CD4-positive, alpha-beta memory T cell (primary cell): ENCODE measurements around the gene ADSL. TPM values are rescaled to one million over a fixed set of nuclear protein-coding genes. Genes with fewer than 3 reads are reported as not detected.
A peak's percentile ranks its signal among the peaks of the same experiment; 100 is the strongest.
"Not testable (repeated sequence)": the region's sequence is repeated elsewhere in the genome, so short reads cannot be mapped to it uniquely, and the experiment has no call there.

Experiments used
- CTCF ChIA-PET: fragments of 350-600 bp; sonication (Branson Sonifier 250); formaldehyde crosslinking; loops from one replicate; lab custom pipeline; 2021; ENCODE audit warnings: inconsistent platforms; ENCODE audit not compliant: partially characterized antibody; lab: Charles Lee
- POLR2A ChIA-PET: fragments of 350-600 bp; sonication (Branson Sonifier 250); formaldehyde crosslinking; loops from one replicate; lab custom pipeline; 2021; ENCODE audit not compliant: partially characterized antibody; lab: Charles Lee
- DNase-seq, 5 donors: peaks; one replicate each; pipeline versions ENCODE4 v3.0.0 to v3.0.0-alpha.2; 2020 to 2022; ENCODE audit warnings: mixed read lengths in 1 of 5
- H3K27ac ChIP-seq: one replicate; pipeline ENCODE4 v1.7.0; 2013; ENCODE audit warnings: low read depth, low read length
- H3K27me3 ChIP-seq: 2 replicates; pipeline ENCODE4 v1.7.0; 2013; ENCODE audit warnings: mild to moderate bottlenecking, low read length, moderate library complexity; ENCODE audit not compliant: insufficient read depth
- H3K36me3 ChIP-seq: 2 replicates; pipeline ENCODE4 v1.7.0; 2013; ENCODE audit warnings: mild to moderate bottlenecking, low read length, moderate library complexity; ENCODE audit not compliant: insufficient read depth
- H3K4me1 ChIP-seq: 2 replicates; pipeline ENCODE4 v1.7.0; 2013; ENCODE audit warnings: mild to moderate bottlenecking, low read length, moderate library complexity; ENCODE audit not compliant: insufficient read depth
- H3K4me3 ChIP-seq, 2 donors: one replicate each; pipeline ENCODE4 v1.7.0; 2013; ENCODE audit warnings: low read length in 2 of 2, mild to moderate bottlenecking in 1 of 2
- H3K9me3 ChIP-seq, 2 donors: one replicate each; pipeline ENCODE4 v1.7.0; 2013; ENCODE audit warnings: low read length in 2 of 2, control low read depth in 1 of 2; ENCODE audit not compliant: control insufficient read depth in 1 of 2
- H3K27ac Mint-ChIP-seq, 7 donors: one replicate each; pipeline ENCODE4 v1.8.0; 2020 to 2021; ENCODE audit warnings: mixed read lengths in 7 of 7, mild to moderate bottlenecking in 6 of 7, inconsistent platforms in 3 of 7, moderate library complexity in 3 of 7
- H3K27me3 Mint-ChIP-seq, 2 donors: one replicate each; pipeline ENCODE4 v1.8.0; 2020 to 2021; ENCODE audit warnings: mixed read lengths in 2 of 2
- H3K36me3 Mint-ChIP-seq, 2 donors: one replicate each; pipeline ENCODE4 v1.8.0; 2020 to 2021; ENCODE audit warnings: mixed read lengths in 2 of 2, inconsistent platforms in 1 of 2, mild to moderate bottlenecking in 1 of 2
- H3K4me1 Mint-ChIP-seq, 4 donors: one replicate each; pipeline ENCODE4 v1.8.0; 2020 to 2021; ENCODE audit warnings: mixed read lengths in 4 of 4, mild to moderate bottlenecking in 1 of 4
- H3K4me3 Mint-ChIP-seq, 8 donors: one replicate each; pipeline ENCODE4 v1.8.0; 2020 to 2021; ENCODE audit warnings: mixed read lengths in 8 of 8, mild to moderate bottlenecking in 7 of 8, moderate library complexity in 6 of 8, inconsistent platforms in 3 of 8
- H3K9me3 Mint-ChIP-seq, 8 donors: one replicate each; pipeline ENCODE4 v1.8.0; 2020 to 2021; ENCODE audit warnings: mixed read lengths in 8 of 8, mild to moderate bottlenecking in 5 of 8, inconsistent platforms in 3 of 8, moderate library complexity in 1 of 8
- intact Hi-C: fragments of 100-400 bp; cut with micrococcal nuclease; formaldehyde crosslinking; loops from one replicate; pipeline ENCODE4 v1.15.1; 2023
- polyA plus RNA-seq, 2 donors: library from polyadenylated mRNA; unstranded; fragments of 300-500 nt; fragmentation: Illumina TruSeq; gene quantifications; one replicate each; pipeline ENCODE4 v1.2.3, GENCODE V29; 2021
- total RNA-seq, 2 experiments: library from RNA; stranded (reverse); gene quantifications; one replicate each; pipeline ENCODE4 v1.2.3, GENCODE V29; 2021

ADSL gene
- total and polyA plus RNA-seq, 4 experiments from 2014 or later = 63.3 to 199 (median 109) TPM

GRCh38 chr22:40368836-40369235 lies 22.5 kb downstream of the ADSL start:
- H3K36me3 ChIP-seq = peaks cover 44% of the 10 kb centered on the region
- no peak overlapping the region for H3K4me3 ChIP-seq
- Mint-ChIP-seq H3K27me3 (no peaks in the 10 kb centered on the region), H3K4me3 (no peak overlapping the region), H3K4me1 (peaks cover 19 to 22% (median 21%) of the 10 kb centered on the region in 4 donors), H3K27ac (peak overlapping the region in 4 of 7 donors; percentile 5 to 84 (median 46)), H3K36me3 (peaks cover 44 to 62% of the 10 kb centered on the region in 2 donors), H3K9me3 (no peaks in the 10 kb centered on the region)
- H3K27ac ChIP-seq = no peak overlapping the region
- intact Hi-C loops = no loop called here
- POLR2A ChIA-PET = no interaction called here
- no peak for DNase-seq
- H3K9me3 ChIP-seq = no peaks in the 10 kb centered on the region
- CTCF ChIA-PET = interaction anchor here (1.5 to 1.8 kb wide), 2 partner anchors 16 to 20 kb away, joined by 4 to 7 read pairs; no protein-coding TSS in a partner anchor
- H3K27me3 ChIP-seq = no peaks in the 10 kb centered on the region
- H3K4me1 ChIP-seq = peaks cover 23% of the 10 kb centered on the region

GRCh38 chr22:40374567-40374966 lies 28.3 kb downstream of the ADSL start:
- H3K27ac Mint-ChIP-seq = peak overlapping the region in 1 of 7 donors; percentile 27
- ChIA-PET CTCF (interaction anchor here (1.0 kb wide), 1 partner anchor 9 kb away, joined by 3 read pairs; no protein-coding TSS in a partner anchor), POLR2A (no interaction called here)
- peaks cover 27% of the 10 kb centered on the region for H3K4me1 ChIP-seq
- no peaks in the 10 kb centered on the region for H3K36me3 ChIP-seq
- intact Hi-C loops = no loop called here
- no peaks in the 10 kb centered on the region for H3K9me3 ChIP-seq
- no peak overlapping the region for H3K27ac ChIP-seq
- H3K4me3 Mint-ChIP-seq = no peak overlapping the region
- no peaks in the 10 kb centered on the region for H3K9me3 Mint-ChIP-seq
- no peak overlapping the region for H3K4me3 ChIP-seq
- no peaks in the 10 kb centered on the region for H3K27me3 ChIP-seq
- DNase-seq = no peak
- peaks cover 32 to 44% (median 36%) of the 10 kb centered on the region in 4 donors for H3K4me1 Mint-ChIP-seq
- no peaks in the 10 kb centered on the region for H3K27me3 Mint-ChIP-seq
- peaks cover 12 to 25% of the 10 kb centered on the region in 2 donors for H3K36me3 Mint-ChIP-seq

- Histone ChIP-seq H3K9me3 (no peaks in the 10 kb centered on the region), H3K4me1 (peaks cover 22% of the 10 kb centered on the region), H3K36me3 (no peaks in the 10 kb centered on the region), H3K27me3 (no peaks in the 10 kb centered on the region), H3K4me3 (no peak overlapping the region), H3K27ac (no peak overlapping the region)
- Mint-ChIP-seq H3K4me3 (no peak overlapping the region), H3K27ac (no peak overlapping the region), H3K27me3 (no peaks in the 10 kb centered on the region), H3K4me1 (peaks cover 30 to 41% (median 37%) of the 10 kb centered on the region in 4 donors), H3K36me3 (peaks cover 12 to 20% of the 10 kb centered on the region in 2 donors), H3K9me3 (no peaks in the 10 kb centered on the region)
- no peak for DNase-seq
- ChIA-PET CTCF (interaction anchor here (0.7 kb wide), 1 partner anchor 1460 kb away, joined by 3 read pairs; no protein-coding TSS in a partner anchor), POLR2A (interaction anchor here (0.8 kb wide), 2 partner anchors 10 to 332 kb away, joined by 3 to 4 read pairs; no protein-coding TSS in a partner anchor)
- intact Hi-C loops = no loop called here
Observed at GRCh38 chr22:40376149-40376548, 29.8 kb downstream of the ADSL start.

- ChIA-PET CTCF (interaction anchor here (1.1 to 1.3 kb wide), 3 partner anchors 21 to 185 kb away, joined by 3 read pairs; no protein-coding TSS in a partner anchor), POLR2A (interaction anchor here (0.6 kb wide), 1 partner anchor 254 kb away, joined by 3 read pairs; no protein-coding TSS in a partner anchor)
Observed at GRCh38 chr22:40377931-40378330, 31.6 kb downstream of the ADSL start.

GRCh38 chr22:40378448-40378847 lies 32.1 kb downstream of the ADSL start:
- ChIA-PET POLR2A (interaction anchor here (0.6 kb wide), 1 partner anchor 254 kb away, joined by 3 read pairs; no protein-coding TSS in a partner anchor), CTCF (interaction anchor here (1.3 kb wide), 1 partner anchor 186 kb away, joined by 3 read pairs; no protein-coding TSS in a partner anchor)
- DNase-seq, H3K4me3 Mint-ChIP-seq, H3K9me3 Mint-ChIP-seq, H3K27ac Mint-ChIP-seq, H3K4me3 ChIP-seq, H3K27me3 ChIP-seq, H3K36me3 ChIP-seq, H3K27ac ChIP-seq, H3K27me3 Mint-ChIP-seq, H3K4me1 ChIP-seq, H3K9me3 ChIP-seq, intact Hi-C loops: not testable (repeated sequence)
- Mint-ChIP-seq H3K4me1 (peaks cover 27 to 40% (median 34%) of the 10 kb centered on the region in 4 donors), H3K36me3 (peaks cover 4 to 15% of the 10 kb centered on the region in 2 donors)

More at GRCh38 chr22:40377931-40378330, 31.6 kb downstream of the ADSL start:
- H3K27ac Mint-ChIP-seq = peak overlapping the region in 1 of 7 donors; percentile 4
- Histone ChIP-seq H3K36me3 (no peaks in the 10 kb centered on the region), H3K27me3 (no peaks in the 10 kb centered on the region), H3K27ac (no peak overlapping the region), H3K4me3 (no peak overlapping the region), H3K4me1 (peaks cover 7% of the 10 kb centered on the region), H3K9me3 (no peaks in the 10 kb centered on the region)
- H3K27me3 Mint-ChIP-seq = no peaks in the 10 kb centered on the region
- peaks cover 31 to 40% (median 34%) of the 10 kb centered on the region in 4 donors for H3K4me1 Mint-ChIP-seq
- intact Hi-C loops = no loop called here
- H3K4me3 Mint-ChIP-seq = no peak overlapping the region
- H3K36me3 Mint-ChIP-seq = peaks cover 9 to 18% of the 10 kb centered on the region in 2 donors
- no peak for DNase-seq
- no peaks in the 10 kb centered on the region for H3K9me3 Mint-ChIP-seq

GRCh38 chr22:40381461-40381860 lies 35.2 kb downstream of the ADSL start:
- Histone ChIP-seq H3K27me3 (no peaks in the 10 kb centered on the region), H3K4me1 (peaks cover 30% of the 10 kb centered on the region), H3K36me3 (no peaks in the 10 kb centered on the region), H3K4me3 (no peak overlapping the region), H3K27ac (no peak overlapping the region), H3K9me3 (no peaks in the 10 kb centered on the region)
- Mint-ChIP-seq H3K9me3 (no peaks in the 10 kb centered on the region), H3K27ac (no peak overlapping the region), H3K4me1 (peaks cover 37 to 60% (median 49%) of the 10 kb centered on the region in 4 donors), H3K27me3 (no peaks in the 10 kb centered on the region), H3K36me3 (peaks cover under 1 to 8% of the 10 kb centered on the region in 2 donors), H3K4me3 (no peak overlapping the region)
- no peak for DNase-seq
- ChIA-PET CTCF (interaction anchor here (1.1 to 1.4 kb wide), 2 partner anchors 13 to 21 kb away, joined by 3 to 4 read pairs; no protein-coding TSS in a partner anchor), POLR2A (no interaction called here)
- intact Hi-C loops = no loop called here

- Histone ChIP-seq H3K9me3 (no peaks in the 10 kb centered on the region), H3K4me1 (peaks cover 25% of the 10 kb centered on the region), H3K27me3 (no peaks in the 10 kb centered on the region), H3K27ac (no peak overlapping the region), H3K4me3 (no peak overlapping the region), H3K36me3 (no peaks in the 10 kb centered on the region)
- H3K4me3 Mint-ChIP-seq = peak overlapping the region in 5 of 8 donors; percentile 6 to 62 (median 43)
- ChIA-PET CTCF (interaction anchor here (1.2 kb wide), 1 partner anchor 9 kb away, joined by 3 read pairs; no protein-coding TSS in a partner anchor), POLR2A (interaction anchor here (0.6 to 1.9 kb wide), 2 partner anchors 14 to 78 kb away, joined by 3 to 8 read pairs; partner anchors contain the start of gene SGSM3)
- no peaks in the 10 kb centered on the region for H3K27me3 Mint-ChIP-seq
- H3K27ac Mint-ChIP-seq = peak overlapping the region; percentile 43 to 78 (median 65)
- peaks cover 11 to 17% of the 10 kb centered on the region in 2 donors for H3K36me3 Mint-ChIP-seq
- DNase-seq = no peak
- peaks cover 47 to 68% (median 59%) of the 10 kb centered on the region in 4 donors for H3K4me1 Mint-ChIP-seq
- intact Hi-C loops = no loop called here
- H3K9me3 Mint-ChIP-seq = no peaks in the 10 kb centered on the region
Observed at GRCh38 chr22:40383905-40384304, 37.6 kb downstream of the ADSL start.
